Spleen (tissue), 13 donors: ENCODE measurements around the gene RBP7. TPM values are rescaled to one million over a fixed set of nuclear protein-coding genes. Genes with fewer than 3 reads are reported as not detected.
A peak's percentile ranks its signal among the peaks of the same experiment; 100 is the strongest.

Source experiments
- DNase-seq: peaks from one replicate; pipeline ENCODE4 v3.0.0-alpha.2; 2020
- H3K27ac ChIP-seq, 8 donors: fragments of 200-600 bp; sonication (generic) in 7 of 8; 1 replicate in 4 of 8; 2 replicates in 4 of 8; pipeline versions ENCODE4 v1.5.0 to v1.8.0; 2016 to 2021; ENCODE audit warnings: inconsistent platforms in 4 of 8, mild to moderate bottlenecking in 4 of 8, moderate library complexity in 1 of 8
- H3K27me3 ChIP-seq, 7 donors: fragments of 200-600 bp; sonication (generic) in 6 of 7; replicated peaks in 1 of 7; 1 replicate in 4 of 7; 2 replicates in 3 of 7; pipeline versions ENCODE4 v1.5.0 to v1.8.0; 2016 to 2021; ENCODE audit warnings: inconsistent platforms in 3 of 7, mild to moderate bottlenecking in 1 of 7
- H3K36me3 ChIP-seq, 6 donors: fragments of 200-600 bp; sonication (generic) in 5 of 6; 1 replicate in 4 of 6; 2 replicates in 2 of 6; pipeline versions ENCODE4 v1.5.0 to v1.8.0; 2016 to 2021; ENCODE audit warnings: inconsistent platforms in 2 of 6
- H3K4me1 ChIP-seq, 6 donors: fragments of 200-600 bp; sonication (generic) in 5 of 6; 1 replicate in 3 of 6; 2 replicates in 3 of 6; pipeline versions ENCODE4 v1.5.0 to v1.8.0; 2016 to 2021; ENCODE audit warnings: inconsistent platforms in 3 of 6
- H3K4me3 ChIP-seq, 8 donors: fragments of 200-600 bp; sonication (generic) in 7 of 8; 1 replicate in 4 of 8; 2 replicates in 4 of 8; pipeline versions ENCODE4 v1.5.0 to v1.8.0; 2016 to 2021; ENCODE audit warnings: inconsistent platforms in 4 of 8, mild to moderate bottlenecking in 4 of 8, moderate library complexity in 2 of 8
- H3K9me3 ChIP-seq, 8 donors: fragments of 200-600 bp; sonication (generic) in 7 of 8; 1 replicate in 4 of 8; 2 replicates in 4 of 8; pipeline versions ENCODE4 v1.5.0 to v1.8.0; 2016 to 2021; ENCODE audit warnings: inconsistent platforms in 4 of 8
- CTCF ChIP-seq, 11 experiments: fragments of 200-600 bp in 7 of 11; fragments of 450-650 bp in 4 of 11; sonication (generic) in 4 of 11; IDR thresholded peaks in 8 of 11; conservative IDR thresholded peaks in 3 of 11; 1 replicate in 7 of 11; 2 replicates in 4 of 11; pipeline versions ENCODE4 v1.4.0 to v1.8.0; 2016 to 2021; ENCODE audit warnings: antibody characterized with exemption in 11 of 11, inconsistent platforms in 4 of 11, mild to moderate bottlenecking in 1 of 11
- POLR2A ChIP-seq, 3 donors: fragments of 450-650 bp; IDR thresholded peaks; one replicate each; pipeline ENCODE4 v1.5.1; 2017; ENCODE audit warnings: antibody characterized with exemption in 3 of 3, mild to moderate bottlenecking in 1 of 3
- POLR2AphosphoS5 ChIP-seq, 3 donors: sonication (generic); formaldehyde crosslinking; IDR thresholded peaks; one replicate each; pipeline ENCODE4 v1.5.1; 2017; ENCODE audit warnings: antibody characterized with exemption in 3 of 3
- WGBS, 5 donors: extraction: QIAGEN DNeasy Blood & Tissue Kit in 3 of 5; methylation state at CpG; one replicate each; pipeline versions ENCODE4 v1.1.5 to v1.1.7; 2013 to 2018; 5-methylcytosine and 5-hydroxymethylcytosine counted together
- intact Hi-C: fragments of 100-400 bp; cut with DNase I; formaldehyde crosslinking; loops from one replicate; pipeline ENCODE4 v1.15.0; 2023; ENCODE audit warnings: low total_unique reads
- long read RNA-seq, 2 donors: transcript quantifications; one replicate each; lab custom pipeline, GENCODE V29; 2026
- polyA plus RNA-seq, 3 donors: library from polyadenylated mRNA; stranded (reverse); fragments of 200-250 nt; gene quantifications; one replicate each; pipeline ENCODE4 v1.2.1, GENCODE V29; 2013
- total RNA-seq, 7 donors: library from RNA; depleted of rRNA in 3 of 7; stranded (reverse); fragments of >200 nt in 3 of 7; fragmentation: NEBNext Ultra II Directional in 4 of 7; extraction: Animal tissue kit (Norgen Biotek cat#: 25700) in 4 of 7; gene quantifications; one replicate each; pipeline versions ENCODE4 v1.1.0 to v1.2.1, GENCODE V29; 2016 to 2021
- donor health status: healthy with polysubstance abuse.
- donor health status: DM: no; HTN: no; CAD: no; lungs with moderate emphysema.
- donor health status: DM: no; HTN: no; CAD: no.
- donor health status: Bipolar disorder and iron deficiency.
- donor health status: healthy.
- donor health status: DM: no; HTN: no; CAD: no.
- donor health status: DM: yes; HTN: yes; CAD: no.

The RBP7 gene
- total RNA-seq: 100 to 1,000 TPM in 2 of 7 donors, 10 to 100 TPM in 5; 21.1 to 144 (median 71.3) TPM
- 100 to 1,000 TPM in 1 of 3 donors, 10 to 100 TPM in 2; 52.1 to 161 (median 58.6) TPM for polyA plus RNA-seq
- long read RNA-seq, donor 1, transcript RBP7-201 (4 exons, 636 nt): major isoform, 39 of 39 reads
- long read RNA-seq, donor 1, partial matches to known transcripts: 0 of 39 reads
- long read RNA-seq, donor 1, other reads (novel, unspliced or antisense): 0 of 39 reads
- long read RNA-seq, donor 2, transcript RBP7-201 (4 exons, 636 nt): major isoform, 26 of 26 reads
- long read RNA-seq, donor 2, partial matches to known transcripts: 0 of 26 reads
- long read RNA-seq, donor 2, other reads (novel, unspliced or antisense): 0 of 26 reads

- DNase-seq: peak; percentile 88
- TF ChIP-seq CTCF (IDR thresholded peaks at IDR 0.05 in 8 of 11, conservative IDR thresholded peaks at IDR 0.05 in 3 of 11) (no peak), POLR2AphosphoS5 (IDR thresholded peaks at IDR 0.05) (peak in 2 of 3 donors; percentile 45 to 46), POLR2A (IDR thresholded peaks at IDR 0.05) (no peak)
- H3K9me3 ChIP-seq: peaks cover 0 to 14% (median 5%) of the 10 kb centered on the region in 8 donors
- H3K27ac ChIP-seq: peak within 1 kb of the TSS in 6 of 8 donors; percentile 32 to 77 (median 48)
- H3K36me3 ChIP-seq: no peaks in the 10 kb centered on the region
- WGBS, 5 donors: 5 to 30% (median 7%) methylated on average over 16 to 71 of the region's 71 CpGs
- H3K4me1 ChIP-seq: peaks cover 4 to 45% (median 33%) of the 10 kb centered on the region in 6 donors
- peak within 1 kb of the TSS; percentile 45 to 74 (median 55) for H3K4me3 ChIP-seq
- intact Hi-C loops: no loop called here
- H3K27me3 ChIP-seq: peaks cover 0 to 70% (median 19%) of the 10 kb centered on the region in 7 donors
Measured at GRCh38 chr1:9996624-9997582, at the start of gene RBP7. TSS of gene RBP7 (plus strand) at chr1:9997228. CDS start at chr1:9997259, 31 bp downstream.

- peak overlapping the region in 2 of 8 donors; percentile 13 to 45 for H3K27ac ChIP-seq
Measured at GRCh38 chr1:9957726-9958125, 39.3 kb upstream of the RBP7 start.

GRCh38 chr1:9960011-9960410, 37.0 kb upstream of the RBP7 start:
- peaks cover 0 to 10% (median 0%) of the 10 kb centered on the region in 6 donors for H3K36me3 ChIP-seq
- H3K4me3 ChIP-seq: no peak overlapping the region
- TF ChIP-seq CTCF (IDR thresholded peaks at IDR 0.05 in 8 of 11, conservative IDR thresholded peaks at IDR 0.05 in 3 of 11): no peak
- no peak for TF ChIP-seq POLR2AphosphoS5 (IDR thresholded peaks at IDR 0.05)
- no peaks in the 10 kb centered on the region for H3K9me3 ChIP-seq
- no peak overlapping the region for H3K27ac ChIP-seq
- WGBS, 5 donors: 82 to 99% (median 93%) methylated on average over 4 of the region's 4 CpGs
- H3K27me3 ChIP-seq: no peaks in the 10 kb centered on the region
- peaks cover 0 to 16% (median 9%) of the 10 kb centered on the region in 6 donors for H3K4me1 ChIP-seq
- no peak for DNase-seq
- intact Hi-C loops: no loop called here

More at GRCh38 chr1:9957726-9958125, 39.3 kb upstream of the RBP7 start:
- Histone ChIP-seq H3K36me3 (peaks cover 0 to 10% (median 0%) of the 10 kb centered on the region in 6 donors), H3K4me1 (peaks cover 0 to 16% (median 9%) of the 10 kb centered on the region in 6 donors), H3K4me3 (no peak overlapping the region), H3K9me3 (no peaks in the 10 kb centered on the region), H3K27me3 (no peaks in the 10 kb centered on the region)
- no peak for DNase-seq
- intact Hi-C loops: no loop called here
- WGBS, 5 donors: 73 to 87% (median 85%) methylated on average over 8 of the region's 8 CpGs
- no peak for TF ChIP-seq POLR2AphosphoS5 (IDR thresholded peaks at IDR 0.05)
- no peak for TF ChIP-seq CTCF (IDR thresholded peaks at IDR 0.05 in 8 of 11, conservative IDR thresholded peaks at IDR 0.05 in 3 of 11)
- no peak for TF ChIP-seq POLR2A (IDR thresholded peaks at IDR 0.05)
